Hepatocyte (in vitro differentiated cells): Measurements from ENCODE around the gene EPB41L1.

ENCODE experiments used
- CTCF ChIP-seq: fragments of 200-600 bp; sonication (generic); IDR thresholded peaks from 2 replicates; pipeline ENCODE4 v1.5.1; 2016; ENCODE audit warnings: antibody characterized with exemption, mild to moderate bottlenecking; ENCODE audit not compliant: poor library complexity
- EZH2 ChIP-seq: fragments of 200-600 bp; sonication (generic); IDR thresholded peaks from 2 replicates; pipeline ENCODE4 v1.6.1; 2016; ENCODE audit warnings: antibody characterized with exemption, mild to moderate bottlenecking, borderline replicate concordance

GRCh38 chr20:36113566-36114250 lies 40.8 kb upstream of the EPB41L1 start:
- TF ChIP-seq CTCF, result no peak
- no peak for TF ChIP-seq EZH2
